Lung (tissue), 12 donors: Measurements from ENCODE around the gene GRPEL1. TPM values are rescaled to one million over a fixed set of nuclear protein-coding genes. Genes with fewer than 3 reads are reported as not detected.

Experiments
- ATAC-seq: fragments of 200-7000 bp; cut with Tn5 transposase; one replicate; pipeline ENCODE4 v1.9.1; 2020; ENCODE audit warnings: moderate number of reproducible peaks; ENCODE audit not compliant: insufficient read depth, low FRiP score
- DNase-seq, 3 donors: peaks; one replicate each; pipeline ENCODE4 v3.0.0-alpha.2; 2013 to 2017
- H3K27ac ChIP-seq, 2 donors: one replicate each; pipeline ENCODE4 v1.5.1; 2013; ENCODE audit warnings: mild to moderate bottlenecking in 2 of 2, moderate library complexity in 2 of 2, control low read depth in 1 of 2, inconsistent platforms in 1 of 2, low read depth in 1 of 2, low read length in 1 of 2
- H3K27me3 ChIP-seq, 3 donors: one replicate each; pipeline ENCODE4 v1.5.1; 2013; ENCODE audit warnings: low read length in 2 of 3; ENCODE audit not compliant: control insufficient read depth in 3 of 3, insufficient read depth in 3 of 3
- H3K36me3 ChIP-seq, 4 donors: one replicate each; pipeline ENCODE4 v1.5.1; 2013; ENCODE audit warnings: low read length in 4 of 4, mild to moderate bottlenecking in 1 of 4, moderate library complexity in 1 of 4; ENCODE audit not compliant: control insufficient read depth in 4 of 4, insufficient read depth in 4 of 4
- H3K4me1 ChIP-seq, 5 donors: one replicate each; pipeline ENCODE4 v1.5.1; 2013; ENCODE audit warnings: low read length in 5 of 5, mild to moderate bottlenecking in 2 of 5, moderate library complexity in 1 of 5; ENCODE audit not compliant: control insufficient read depth in 5 of 5, insufficient read depth in 5 of 5
- H3K4me3 ChIP-seq: one replicate; pipeline ENCODE4 v1.5.1; 2013; ENCODE audit warnings: mild to moderate bottlenecking, control low read depth, moderate library complexity
- H3K9ac ChIP-seq, 2 donors: one replicate each; pipeline ENCODE4 v1.5.1; 2013; ENCODE audit warnings: low read length in 2 of 2, control low read depth in 1 of 2; ENCODE audit not compliant: insufficient read depth in 1 of 2
- H3K9me3 ChIP-seq, 4 donors: one replicate each; pipeline ENCODE4 v1.5.1; 2013; ENCODE audit warnings: low read length in 3 of 4, mild to moderate bottlenecking in 1 of 4, moderate library complexity in 1 of 4; ENCODE audit not compliant: control insufficient read depth in 4 of 4, insufficient read depth in 3 of 4
- CTCF ChIP-seq: IDR thresholded peaks from 2 replicates; pipeline ENCODE4 v1.5.1; 2012; ENCODE audit warnings: mild to moderate bottlenecking; ENCODE audit errors: control extremely low read depth, extremely low read depth
- WGBS, 2 donors: extraction: QIAGEN DNeasy Blood & Tissue Kit; methylation state at CpG; one replicate each; pipeline ENCODE4 v1.1.7; 2013; 5-methylcytosine and 5-hydroxymethylcytosine counted together
- polyA plus RNA-seq, 2 donors: library from polyadenylated mRNA; stranded (reverse); fragments of 200-250 nt; gene quantifications; one replicate each; pipeline ENCODE4 v1.2.1, GENCODE V29; 2013
- total RNA-seq, 2 donors: library from RNA; depleted of rRNA in 1 of 2; stranded (reverse); fragments of >200 nt in 1 of 2; gene quantifications; one replicate each; pipeline ENCODE4 v1.2.1, GENCODE V29; 2014 to 2021
- donor health status: control.
- donor health status: control.
- donor health status: Bipolar disorder and iron deficiency.
- donor health status: healthy.
- donor health status: DM: yes; HTN: yes; CAD: no.

Gene GRPEL1
- total and polyA plus RNA-seq, 4 donors: 13.9 to 39.1 (median 29.3) TPM

GRCh38 chr4:7019367-7019766, 48.5 kb downstream of the GRPEL1 start:
- WGBS, 2 donors: 79 to 92% methylated on average over 10 of the region's 10 CpGs

GRCh38 chr4:7018281-7018680, 49.6 kb downstream of the GRPEL1 start:
- no peak overlapping the region for H3K27ac ChIP-seq
- 94 to 98% methylated on average over 9 of the region's 9 CpGs for WGBS, 2 donors
- H3K9ac ChIP-seq: no peak overlapping the region
- H3K9me3 ChIP-seq: no peaks in the 10 kb centered on the region
- no peak for TF ChIP-seq CTCF
- DNase-seq (no peak), ATAC-seq (no peak)
- H3K36me3 ChIP-seq: peaks cover 12 to 55% (median 23%) of the 10 kb centered on the region in 4 donors
- no peak overlapping the region for H3K4me3 ChIP-seq
- no peaks in the 10 kb centered on the region for H3K27me3 ChIP-seq
- H3K4me1 ChIP-seq: no peaks in the 10 kb centered on the region

More at GRCh38 chr4:7019367-7019766, 48.5 kb downstream of the GRPEL1 start:
- H3K36me3 ChIP-seq: peaks cover 12 to 57% (median 22%) of the 10 kb centered on the region in 4 donors
- H3K27me3 ChIP-seq: no peaks in the 10 kb centered on the region
- no peak overlapping the region for H3K27ac ChIP-seq
- DNase-seq (no peak), ATAC-seq (peak; percentile 33)
- no peaks in the 10 kb centered on the region for H3K9me3 ChIP-seq
- no peaks in the 10 kb centered on the region for H3K4me1 ChIP-seq
- H3K9ac ChIP-seq: no peak overlapping the region
- no peak overlapping the region for H3K4me3 ChIP-seq
- no peak for TF ChIP-seq CTCF

DNA sequence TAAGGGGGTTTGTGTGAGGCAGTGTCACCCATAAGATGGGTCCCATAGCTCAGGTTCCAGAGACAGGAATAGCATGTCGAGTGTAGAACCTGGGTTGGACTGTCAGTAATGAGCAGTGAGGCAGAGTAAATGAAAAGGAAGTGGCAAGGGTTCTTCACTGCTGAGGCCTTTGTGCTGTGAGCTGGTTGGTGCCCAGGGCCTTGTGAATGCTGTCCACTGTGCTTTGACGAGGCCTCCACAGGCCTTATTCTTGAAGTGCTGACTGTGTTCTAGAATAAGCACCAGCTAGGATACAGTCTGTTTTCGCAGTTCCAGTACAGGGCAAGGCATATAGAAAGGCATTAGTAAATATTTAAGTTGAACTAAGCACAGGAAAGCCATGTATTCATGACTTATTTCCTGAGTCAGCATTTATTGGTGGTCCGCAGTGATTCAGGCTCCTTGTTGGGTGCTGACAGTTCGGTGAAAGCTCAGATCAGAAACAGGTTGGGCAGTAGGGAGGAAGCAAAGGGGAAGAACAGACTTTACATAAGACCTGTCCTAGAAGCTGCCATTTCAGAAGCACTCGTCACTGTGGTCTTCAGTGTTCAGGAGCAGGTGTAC, 50.3 kb downstream of the GRPEL1 start:
- 92 to 93% methylated on average over 6 of the region's 6 CpGs for WGBS, 2 donors
- H3K9ac ChIP-seq: no peak overlapping the region
- no peak overlapping the region for H3K4me3 ChIP-seq
- no peaks in the 10 kb centered on the region for H3K9me3 ChIP-seq
- H3K27me3 ChIP-seq: no peaks in the 10 kb centered on the region
- no peak for TF ChIP-seq CTCF
- DNase-seq (no peak), ATAC-seq (no peak)
- H3K4me1 ChIP-seq: no peaks in the 10 kb centered on the region
- H3K36me3 ChIP-seq: peaks cover 12 to 59% (median 24%) of the 10 kb centered on the region in 4 donors
- H3K27ac ChIP-seq: no peak overlapping the region

GRCh38 chr4:7016512-7016911, 51.4 kb downstream of the GRPEL1 start:
- DNase-seq (no peak), ATAC-seq (no peak)
- no peaks in the 10 kb centered on the region for H3K9me3 ChIP-seq
- no peaks in the 10 kb centered on the region for H3K4me1 ChIP-seq
- WGBS, 2 donors: 93 to 96% methylated on average over 6 of the region's 6 CpGs
- H3K27me3 ChIP-seq: no peaks in the 10 kb centered on the region
- H3K9ac ChIP-seq: no peak overlapping the region
- H3K4me3 ChIP-seq: no peak overlapping the region
- no peak overlapping the region for H3K27ac ChIP-seq
- TF ChIP-seq CTCF: no peak
- peaks cover 12 to 53% (median 21%) of the 10 kb centered on the region in 4 donors for H3K36me3 ChIP-seq
